HCT116 (cell line): ENCODE results near the gene ANKRD44. TPM values are rescaled to one million over a fixed set of nuclear protein-coding genes. Genes with fewer than 3 reads are reported as not detected.

Source experiments
- ATAC-seq: fragments of 200-7000 bp; cut with Tn5 transposase; 2 replicates; pipeline ENCODE4 v1.9.1; 2020; ENCODE audit warnings: mild to moderate bottlenecking, moderate library complexity
- BruUV-seq: library from RNA; stranded (reverse); fragments of 400-500 nt; replicated peaks from 2 replicates; lab custom pipeline; 2021; lab: Mats Ljungman, UMichigan
- CTCF ChIA-PET: fragments of 300-600 bp; sonication (Branson Sonifier 250); formaldehyde crosslinking; loops from one replicate; lab custom pipeline; 2021; ENCODE audit warnings: antibody characterized with exemption; lab: Charles Lee
- POLR2A ChIA-PET: fragments of 300-600, 350-600 bp; sonication (Branson Sonifier 250); formaldehyde crosslinking; loops from one replicate; lab custom pipeline; 2021; ENCODE audit warnings: antibody characterized with exemption; lab: Charles Lee
- RAD21 ChIA-PET, 2 experiments: fragments of 300-600 bp; sonication (Branson Sonifier 250); formaldehyde crosslinking; loops; one replicate each; lab custom pipeline; 2023; ENCODE audit warnings: low total read pairs in 2 of 2; ENCODE audit not compliant: uncharacterized antibody in 2 of 2, unreplicated experiment in 2 of 2, low non-redundant PET in 1 of 2; lab: Charles Lee
- DNase-seq: peaks from one replicate; pipeline ENCODE4 v3.0.0-alpha.2; 2010; ENCODE audit warnings: low read depth, low spot score
- H2AFZ ChIP-seq: fragments of 200-600 bp; shearing (Covaris generic), sonication (generic); 2 replicates; pipeline ENCODE4 v1.6.1; 2017; ENCODE audit warnings: low read depth, mixed run types, mixed read lengths, antibody characterized with exemption, low read length; ENCODE audit not compliant: poor library complexity, severe bottlenecking
- H3K27ac ChIP-seq: 2 replicates; pipeline ENCODE4 v1.5.1; 2012; ENCODE audit warnings: low read depth, low read length
- H3K27me3 ChIP-seq: fragments of 200-600 bp; sonication (generic); 2 replicates; pipeline ENCODE4 v1.6.1; 2016; ENCODE audit warnings: mixed run types, low read length, mixed read lengths; ENCODE audit not compliant: insufficient read depth
- H3K36me3 ChIP-seq, 2 experiments: fragments of 200-500 bp in 1 of 2; fragments of 200-600 bp in 1 of 2; sonication (Bioruptor generic) in 1 of 2; sonication (generic) in 1 of 2; 2 replicates each; pipeline versions ENCODE4 v1.5.1 to v1.6.1; 2014 to 2016; ENCODE audit warnings: low read length in 2 of 2, inconsistent platforms in 1 of 2, mixed read lengths in 1 of 2, mixed run types in 1 of 2; ENCODE audit not compliant: insufficient read depth in 2 of 2, control insufficient read depth in 1 of 2
- H3K4me1 ChIP-seq, 2 experiments: fragments of 200-600 bp in 1 of 2; sonication (generic) in 1 of 2; 2 replicates each; pipeline versions ENCODE4 v1.5.1 to v1.6.1; 2012 to 2017; ENCODE audit warnings: low read length in 2 of 2, inconsistent platforms in 1 of 2, mild to moderate bottlenecking in 1 of 2, mixed read lengths in 1 of 2, mixed run types in 1 of 2, moderate library complexity in 1 of 2; ENCODE audit not compliant: insufficient read depth in 2 of 2, control insufficient read depth in 1 of 2
- H3K4me2 ChIP-seq: fragments of 200-600 bp; sonication (generic); 2 replicates; pipeline ENCODE4 v1.6.1; 2017; ENCODE audit warnings: mixed run types, low read length, mixed read lengths
- H3K4me3 ChIP-seq, 2 experiments: fragments of 200-600 bp in 1 of 2; sonication (generic) in 1 of 2; replicated peaks in 1 of 2; 2 replicates each; pipeline ENCODE4 v1.5.1; 2011 to 2016; ENCODE audit warnings: low read length in 2 of 2, control low read depth in 1 of 2, low read depth in 1 of 2, mild to moderate bottlenecking in 1 of 2, mixed read lengths in 1 of 2, mixed run types in 1 of 2
- H3K79me2 ChIP-seq: fragments of 200-600 bp; sonication (generic); 2 replicates; pipeline ENCODE4 v1.6.1; 2017; ENCODE audit warnings: mild to moderate bottlenecking, mixed run types, low read length, moderate library complexity, mixed read lengths; ENCODE audit not compliant: insufficient read depth
- H3K9ac ChIP-seq: fragments of 200-600 bp; sonication (generic); 2 replicates; pipeline ENCODE4 v1.6.1; 2016; ENCODE audit warnings: low read length, mixed read lengths
- H3K9me2 ChIP-seq: fragments of 200-600 bp; sonication (generic), shearing (Covaris generic); 2 replicates; pipeline ENCODE4 v1.6.1; 2017; ENCODE audit warnings: mixed run types, mild to moderate bottlenecking, moderate library complexity; ENCODE audit not compliant: insufficient read depth
- H3K9me3 ChIP-seq, 2 experiments: fragments of 200-500 bp in 1 of 2; fragments of 200-600 bp in 1 of 2; sonication (Bioruptor generic) in 1 of 2; sonication (generic) in 1 of 2; 2 replicates each; pipeline ENCODE4 v1.6.1; 2014 to 2017; ENCODE audit warnings: low read length in 2 of 2, mixed read lengths in 2 of 2, inconsistent platforms in 1 of 2, low read depth in 1 of 2, mild to moderate bottlenecking in 1 of 2, mixed run types in 1 of 2, moderate library complexity in 1 of 2; ENCODE audit not compliant: control insufficient read depth in 1 of 2, insufficient read depth in 1 of 2
- H4K20me1 ChIP-seq: fragments of 200-600 bp; sonication (generic), shearing (Covaris generic); 2 replicates; pipeline ENCODE4 v1.6.1; 2017; ENCODE audit warnings: mixed run types, mild to moderate bottlenecking, moderate library complexity; ENCODE audit not compliant: insufficient read depth
- ATF3 ChIP-seq: IDR thresholded peaks from 2 replicates; pipeline ENCODE4 v1.6.1; 2012
- CEBPB ChIP-seq: IDR thresholded peaks from 2 replicates; pipeline ENCODE4 v1.6.1; 2012; ENCODE audit warnings: low read depth
- CTCF ChIP-seq, 3 experiments: fragments of 200-600 bp in 1 of 3; sonication (generic) in 1 of 3; IDR thresholded peaks in 2 of 3; conservative IDR thresholded peaks in 1 of 3; 2 replicates each; pipeline ENCODE4 v1.5.1; 2012 to 2017; ENCODE audit warnings: low read depth in 2 of 3, low read length in 2 of 3, antibody characterized with exemption in 1 of 3, borderline replicate concordance in 1 of 3, control low read depth in 1 of 3, mild to moderate bottlenecking in 1 of 3, mixed read lengths in 1 of 3, mixed run types in 1 of 3, moderate library complexity in 1 of 3; ENCODE audit not compliant: insufficient read depth in 1 of 3
- ELF1 ChIP-seq: IDR thresholded peaks from 2 replicates; pipeline ENCODE4 v1.6.1; 2012; ENCODE audit warnings: low read depth, borderline replicate concordance
- EZH2 ChIP-seq: fragments of 200-600 bp; sonication (generic); IDR thresholded peaks from 2 replicates; pipeline ENCODE4 v1.6.1; 2017; ENCODE audit warnings: antibody characterized with exemption, mixed run types
- EZH2phosphoT487 ChIP-seq: fragments of 200-600 bp; IDR thresholded peaks from 2 replicates; pipeline ENCODE4 v1.6.1; 2018; ENCODE audit warnings: antibody characterized with exemption, borderline replicate concordance
- FOSL1 ChIP-seq: IDR thresholded peaks from 2 replicates; pipeline ENCODE4 v1.6.1; 2012; ENCODE audit warnings: low read depth
- JUND ChIP-seq: IDR thresholded peaks from 2 replicates; pipeline ENCODE4 v1.6.1; 2012
- MAX ChIP-seq: IDR thresholded peaks from 2 replicates; pipeline ENCODE4 v1.6.1; 2012
- POLR2A ChIP-seq: IDR thresholded peaks from 2 replicates; pipeline ENCODE4 v1.7.0; 2011; ENCODE audit warnings: borderline replicate concordance; ENCODE audit not compliant: insufficient read depth, insufficient read length; ENCODE audit errors: extremely low read depth
- POLR2AphosphoS5 ChIP-seq: IDR thresholded peaks from 2 replicates; pipeline ENCODE4 v1.6.1; 2011; ENCODE audit warnings: mild to moderate bottlenecking, low read depth, low read length, moderate library complexity
- RAD21 ChIP-seq: IDR thresholded peaks from 2 replicates; pipeline ENCODE4 v1.6.1; 2012; ENCODE audit warnings: low read depth, mild to moderate bottlenecking
- SIN3A ChIP-seq: IDR thresholded peaks from 2 replicates; pipeline ENCODE4 v1.6.1; 2012; ENCODE audit warnings: low read depth
- SP1 ChIP-seq: IDR thresholded peaks from 2 replicates; pipeline ENCODE4 v1.6.1; 2012; ENCODE audit warnings: low read depth
- SRF ChIP-seq: IDR thresholded peaks from 2 replicates; pipeline ENCODE4 v1.6.1; 2012; ENCODE audit warnings: low read depth
- TCF7L2 ChIP-seq: IDR thresholded peaks from 2 replicates; pipeline ENCODE4 v1.7.0; 2011; ENCODE audit warnings: borderline replicate concordance, inconsistent platforms; ENCODE audit not compliant: insufficient read depth, insufficient read length; ENCODE audit errors: extremely low read depth
- YY1 ChIP-seq: IDR thresholded peaks from 2 replicates; pipeline ENCODE4 v1.6.1; 2011; ENCODE audit warnings: low read length, low read depth, moderate library complexity, mild to moderate bottlenecking; ENCODE audit not compliant: insufficient replicate concordance; ENCODE audit errors: extremely low read depth
- ZFX ChIP-seq: fragments of 450-650 bp; IDR thresholded peaks from 2 replicates; pipeline ENCODE4 v1.6.1; 2017
- ZNF274 ChIP-seq: fragments of 200-500 bp; sonication (Bioruptor generic); IDR thresholded peaks from 2 replicates; pipeline ENCODE4 v1.6.1; 2014; ENCODE audit warnings: mild to moderate bottlenecking, low read depth, low read length, inconsistent platforms
- intact Hi-C: fragments of 100-400 bp; cut with micrococcal nuclease; formaldehyde crosslinking; loops from 2 replicates; pipeline ENCODE4 v1.10.0; 2022
- total RNA-seq: library from RNA; stranded (reverse); gene quantifications from one replicate; pipeline ENCODE4 v1.2.1, GENCODE V29; 2021; ENCODE audit not compliant: unreplicated experiment

Gene ANKRD44
- total RNA-seq, 1 experiment from 2014 or later: 2.7 TPM

- Histone ChIP-seq H3K36me3 (no peaks in the 10 kb centered on the region), H3K27ac (no peak overlapping the region), H3K4me1 (no peaks in the 10 kb centered on the region), H3K27me3 (no peaks in the 10 kb centered on the region), H3K4me2 (no peak overlapping the region), H3K9me2 (no peaks in the 10 kb centered on the region), H3K79me2 (no peaks in the 10 kb centered on the region), H3K9ac (no peak overlapping the region), H3K4me3 (no peak overlapping the region), H4K20me1 (no peaks in the 10 kb centered on the region), H3K9me3 (no peaks in the 10 kb centered on the region), H2AFZ (no peak overlapping the region)
- TF ChIP-seq TCF7L2 (no peak), POLR2AphosphoS5 (no peak), JUND (no peak), POLR2A (no peak), EZH2 (no peak), EZH2phosphoT487 (no peak), ATF3 (no peak), RAD21 (no peak)
- DNase-seq: no peak
- ChIA-PET POLR2A (no interaction called here), CTCF (interaction anchor here (0.7 kb wide), 1 partner anchor 110 kb away, joined by 4 read pairs; no protein-coding TSS in a partner anchor), RAD21 (no interaction called here)
- BruUV-seq: no TSS peak
- intact Hi-C loops: no loop called here
- ATAC-seq: no peak
Measured at GRCh38 chr2:197057959-197058358, 252.6 kb downstream of the ANKRD44 start.

- ChIA-PET RAD21 (no interaction called here), POLR2A (no interaction called here), CTCF (no interaction called here)
- no peak for ATAC-seq
- no peak overlapping the region for H2AFZ ChIP-seq
- H3K4me1 ChIP-seq: no peaks in the 10 kb centered on the region
- no peaks in the 10 kb centered on the region for H3K9me3 ChIP-seq
- H4K20me1 ChIP-seq: no peaks in the 10 kb centered on the region
- no peak for DNase-seq
- intact Hi-C loops: no loop called here
- no peak overlapping the region for H3K9ac ChIP-seq
- no peaks in the 10 kb centered on the region for H3K36me3 ChIP-seq
- H3K27ac ChIP-seq: no peak overlapping the region
- H3K79me2 ChIP-seq: no peaks in the 10 kb centered on the region
- H3K4me2 ChIP-seq: no peak overlapping the region
- H3K9me2 ChIP-seq: no peaks in the 10 kb centered on the region
- no TSS peak for BruUV-seq
- H3K27me3 ChIP-seq: no peaks in the 10 kb centered on the region
- H3K4me3 ChIP-seq: no peak overlapping the region
- TF ChIP-seq ELF1 (no peak), TCF7L2 (no peak), CEBPB (no peak), YY1 (no peak), ATF3 (no peak), JUND (no peak), SIN3A (no peak), MAX (no peak), SP1 (no peak), ZFX (no peak), CTCF (IDR thresholded peaks at IDR 0.05 in 2 of 3, conservative IDR thresholded peaks at IDR 0.05 in 1 of 3; ENCODE audit: borderline replicate concordance in 1 of 3, insufficient read depth in 1 of 3, low read depth in 2 of 3, low read length in 2 of 3) (no peak), ZNF274 (no peak), SRF (no peak), FOSL1 (no peak), EZH2phosphoT487 (no peak), RAD21 (no peak)
Measured at GRCh38 chr2:197055045-197055444, 255.5 kb downstream of the ANKRD44 start.
